Body of pancreas (tissue), 4 donors: ENCODE measurements around the gene NPPC. TPM values are rescaled to one million over a fixed set of nuclear protein-coding genes. Genes with fewer than 3 reads are reported as not detected.

Experiments used
- ATAC-seq: fragments of 150-250 bp; one replicate; pipeline ENCODE4 v1.9.1; 2016
- DNase-seq, 4 donors: peaks; one replicate each; pipeline ENCODE4 v3.0.0-alpha.2; 2019
- H3K27ac ChIP-seq, 4 donors: fragments of 200-600 bp; sonication (generic); 1 replicate in 3 of 4; 2 replicates in 1 of 4; pipeline versions ENCODE4 v1.5.1 to v1.6.1; 2016 to 2019; ENCODE audit warnings: mild to moderate bottlenecking in 1 of 4, mixed read lengths in 1 of 4, moderate library complexity in 1 of 4
- H3K27me3 ChIP-seq, 2 donors: fragments of 200-600 bp; sonication (generic); one replicate each; pipeline ENCODE4 v1.6.0; 2016; ENCODE audit warnings: mild to moderate bottlenecking in 1 of 2
- H3K36me3 ChIP-seq, 2 donors: fragments of 200-600 bp; sonication (generic); replicated peaks in 1 of 2; 2 replicates each; pipeline ENCODE4 v1.5.1; 2016; ENCODE audit warnings: low read depth in 2 of 2; ENCODE audit not compliant: insufficient read depth in 1 of 2
- H3K4me1 ChIP-seq: fragments of 200-600 bp; sonication (generic); one replicate; pipeline ENCODE4 v1.6.0; 2016
- H3K4me3 ChIP-seq, 2 donors: fragments of 200-600 bp; sonication (generic); 1 replicate in 1 of 2; 2 replicates in 1 of 2; pipeline ENCODE4 v1.5.1; 2016 to 2019
- H3K9me3 ChIP-seq, 3 donors: fragments of 200-600 bp; sonication (generic); 1 replicate in 2 of 3; 2 replicates in 1 of 3; pipeline ENCODE4 v1.5.1; 2016
- POLR2A ChIP-seq, 3 donors: fragments of 450-650 bp; IDR thresholded peaks; one replicate each; pipeline ENCODE4 v1.6.1; 2016; ENCODE audit warnings: antibody characterized with exemption in 3 of 3, mild to moderate bottlenecking in 2 of 3
- WGBS, 2 donors: methylation state at CpG; one replicate each; pipeline ENCODE4 v1.1.5; 2017; 5-methylcytosine and 5-hydroxymethylcytosine counted together
- intact Hi-C: fragments of 100-400 bp; cut with DNase I; formaldehyde crosslinking; loops from one replicate; pipeline ENCODE4 v1.15.1; 2023
- total RNA-seq, 2 donors: library from RNA; depleted of rRNA; stranded (reverse); fragments of >200 nt; gene quantifications; one replicate each; pipeline ENCODE4 v1.1.0, GENCODE V29; 2016
- TF ChIP-seq, protein P1 (sequence below), 7 experiments: fragments of 450-650 bp in 4 of 7; fragments of 200-600 bp in 3 of 7; sonication (generic) in 3 of 7; IDR thresholded peaks; one replicate each; pipeline ENCODE4 v1.5.1; 2016 to 2019; ENCODE audit warnings: antibody characterized with exemption in 7 of 7

NPPC gene, protein sequence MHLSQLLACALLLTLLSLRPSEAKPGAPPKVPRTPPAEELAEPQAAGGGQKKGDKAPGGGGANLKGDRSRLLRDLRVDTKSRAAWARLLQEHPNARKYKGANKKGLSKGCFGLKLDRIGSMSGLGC
- 1 to 10 TPM in 1 of 2 donors, not detected in 1; 1.3 TPM for total RNA-seq

DNA sequence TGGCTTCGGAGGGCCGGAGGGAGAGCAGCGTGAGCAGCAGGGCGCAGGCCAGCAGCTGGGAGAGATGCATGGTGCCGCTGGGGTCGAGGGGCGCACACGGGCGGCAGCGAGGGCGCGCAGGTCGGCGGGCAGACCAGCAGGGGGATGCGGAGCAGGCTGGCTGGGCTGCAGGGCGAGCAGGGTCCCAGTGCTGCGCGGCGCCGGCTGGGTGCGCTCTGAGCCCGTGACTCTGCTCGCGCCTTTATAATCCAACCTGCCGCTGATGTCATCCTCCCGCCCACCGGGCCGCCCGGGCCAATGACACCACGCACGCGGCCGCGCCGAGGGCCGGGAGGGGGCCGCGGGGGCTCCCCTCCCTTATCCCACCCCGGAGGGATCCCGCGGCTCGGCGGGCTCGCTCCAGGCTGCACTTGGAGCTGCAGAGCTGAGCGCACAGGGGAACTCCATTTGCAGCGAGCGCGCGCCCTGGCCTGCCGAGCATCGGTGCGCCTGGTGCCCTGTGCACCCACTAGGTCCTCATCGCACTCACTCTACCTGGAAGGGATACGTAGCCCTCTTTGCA, at the start of gene NPPC:
TSS of gene NPPC (minus strand) at position 217 of the 562 bp plus-strand sequence. CDS start at position 70, 147 bp downstream.
- Histone ChIP-seq H3K27me3 (peaks cover 0 to 25% of the 10 kb centered on the region in 2 donors), H3K36me3 (no peaks in the 10 kb centered on the region), H3K27ac (no peak within 1 kb of the TSS), H3K4me1 (peaks cover 26% of the 10 kb centered on the region), H3K4me3 (peak within 1 kb of the TSS; percentile 6 to 25), H3K9me3 (no peaks in the 10 kb centered on the region)
- intact Hi-C loops, result loop anchor here (5.0 to 10.0 kb wide), 2 partner anchors 401 to 509 kb away; no protein-coding TSS in a partner anchor
- peak; percentile 28 for ATAC-seq
- TF ChIP-seq POLR2A (IDR thresholded peaks at IDR 0.05), result peak in 1 of 3 donors; percentile 11
- TF ChIP-seq, protein P1, sequence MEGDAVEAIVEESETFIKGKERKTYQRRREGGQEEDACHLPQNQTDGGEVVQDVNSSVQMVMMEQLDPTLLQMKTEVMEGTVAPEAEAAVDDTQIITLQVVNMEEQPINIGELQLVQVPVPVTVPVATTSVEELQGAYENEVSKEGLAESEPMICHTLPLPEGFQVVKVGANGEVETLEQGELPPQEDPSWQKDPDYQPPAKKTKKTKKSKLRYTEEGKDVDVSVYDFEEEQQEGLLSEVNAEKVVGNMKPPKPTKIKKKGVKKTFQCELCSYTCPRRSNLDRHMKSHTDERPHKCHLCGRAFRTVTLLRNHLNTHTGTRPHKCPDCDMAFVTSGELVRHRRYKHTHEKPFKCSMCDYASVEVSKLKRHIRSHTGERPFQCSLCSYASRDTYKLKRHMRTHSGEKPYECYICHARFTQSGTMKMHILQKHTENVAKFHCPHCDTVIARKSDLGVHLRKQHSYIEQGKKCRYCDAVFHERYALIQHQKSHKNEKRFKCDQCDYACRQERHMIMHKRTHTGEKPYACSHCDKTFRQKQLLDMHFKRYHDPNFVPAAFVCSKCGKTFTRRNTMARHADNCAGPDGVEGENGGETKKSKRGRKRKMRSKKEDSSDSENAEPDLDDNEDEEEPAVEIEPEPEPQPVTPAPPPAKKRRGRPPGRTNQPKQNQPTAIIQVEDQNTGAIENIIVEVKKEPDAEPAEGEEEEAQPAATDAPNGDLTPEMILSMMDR (IDR thresholded peaks at IDR 0.05), result peak in 2 of 7 experiments; percentile 19 to 45
- peak in 3 of 4 donors; percentile 27 to 67 (median 33) for DNase-seq
- 1% methylated on average over 44 of the region's 54 CpGs; no CpG with 5 or more reads in 1 of the 2 donors for WGBS, 2 donors

DNA sequence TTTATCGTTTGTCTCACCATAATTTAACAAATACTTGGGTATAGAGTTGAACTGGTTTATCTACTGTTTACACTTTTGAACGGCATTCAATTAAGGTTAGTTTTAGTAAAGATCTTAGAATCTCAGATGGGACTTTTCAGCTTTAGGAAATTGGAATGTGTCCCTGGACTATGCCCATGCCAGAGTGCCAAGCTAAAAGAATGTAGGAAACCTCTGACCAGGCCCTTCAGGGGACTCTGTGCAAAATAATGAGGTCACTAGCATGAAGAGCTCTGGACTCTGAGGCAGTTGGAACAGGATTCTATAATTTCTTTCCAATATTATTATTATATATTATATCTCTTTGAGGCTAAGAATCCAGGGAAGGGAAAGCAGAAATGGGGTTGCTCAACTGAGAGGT, 48.8 kb upstream of the NPPC start:
- intact Hi-C loops, result no loop called here
- DNase-seq (no peak), ATAC-seq (no peak)
- H3K4me1 ChIP-seq, result no peaks in the 10 kb centered on the region
- no peak overlapping the region for H3K27ac ChIP-seq
- no peaks in the 10 kb centered on the region for H3K9me3 ChIP-seq
- H3K27me3 ChIP-seq, result no peaks in the 10 kb centered on the region
- WGBS, 2 donors, result 66 to 73% methylated on average over 2 of the region's 2 CpGs
- H3K36me3 ChIP-seq, result no peaks in the 10 kb centered on the region
- H3K4me3 ChIP-seq, result no peak overlapping the region
- TF ChIP-seq POLR2A (IDR thresholded peaks at IDR 0.05), result no peak
- TF ChIP-seq, protein P1 (IDR thresholded peaks at IDR 0.05), result no peak

DNA sequence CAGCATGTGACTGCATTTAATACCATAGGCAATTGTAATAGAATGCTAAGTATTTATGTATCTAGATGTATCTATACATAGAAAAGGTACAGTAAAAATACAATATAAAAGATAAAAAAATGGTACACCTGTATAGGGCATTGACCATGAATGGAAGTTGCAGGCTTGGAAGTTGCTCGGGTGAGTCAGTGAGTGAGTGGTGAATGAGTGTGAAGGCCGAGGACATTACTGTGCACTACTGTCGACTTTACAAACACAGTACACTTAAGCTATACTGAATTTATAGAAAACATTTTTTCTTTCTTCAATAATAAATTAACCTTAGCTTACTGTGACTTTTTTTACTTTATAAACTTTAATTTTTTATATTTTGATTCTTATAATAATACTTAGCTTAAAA, 44.3 kb upstream of the NPPC start:
- no peaks in the 10 kb centered on the region for H3K4me1 ChIP-seq
- no peaks in the 10 kb centered on the region for H3K36me3 ChIP-seq
- TF ChIP-seq, protein P1 (IDR thresholded peaks at IDR 0.05), result no peak
- no peak for TF ChIP-seq POLR2A (IDR thresholded peaks at IDR 0.05)
- H3K4me3 ChIP-seq, result no peak overlapping the region
- no peaks in the 10 kb centered on the region for H3K9me3 ChIP-seq
- H3K27ac ChIP-seq, result no peak overlapping the region
- no peaks in the 10 kb centered on the region for H3K27me3 ChIP-seq
- intact Hi-C loops, result no loop called here
- DNase-seq (no peak), ATAC-seq (no peak)
- WGBS, 2 donors, result 94 to 96% methylated on average over 3 of the region's 3 CpGs

DNA sequence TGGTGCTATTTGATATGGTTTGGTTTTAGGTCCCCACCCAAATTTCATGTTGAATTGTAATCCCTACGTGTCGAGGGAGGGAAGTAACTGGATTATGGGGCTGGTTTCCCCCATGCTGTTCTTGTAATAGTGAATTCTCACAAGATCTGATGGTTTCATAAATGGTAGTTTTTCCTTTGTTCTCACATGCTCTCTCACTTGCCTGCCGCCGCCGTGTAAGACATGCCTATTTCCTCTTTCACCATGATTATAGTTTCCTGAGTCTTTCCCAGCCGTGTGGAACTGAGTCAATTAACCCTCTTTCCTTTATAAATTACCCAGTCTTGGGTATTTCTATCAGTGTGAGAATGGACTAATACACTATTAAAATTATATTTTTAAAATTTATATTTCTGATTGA, 42.6 kb upstream of the NPPC start:
- no peak for ATAC-seq
- intact Hi-C loops, result no loop called here
- no peak for TF ChIP-seq POLR2A (IDR thresholded peaks at IDR 0.05)
- TF ChIP-seq, protein P1 (IDR thresholded peaks at IDR 0.05), result no peak
- no peak overlapping the region for H3K4me3 ChIP-seq
- no peak overlapping the region for H3K27ac ChIP-seq
- H3K9me3 ChIP-seq, result no peaks in the 10 kb centered on the region
- peaks cover 2% of the 10 kb centered on the region for H3K4me1 ChIP-seq
- H3K27me3 ChIP-seq, result no peaks in the 10 kb centered on the region
- no peak for DNase-seq
- 90 to 95% methylated on average over 6 of the region's 6 CpGs for WGBS, 2 donors
- no peaks in the 10 kb centered on the region for H3K36me3 ChIP-seq

DNA sequence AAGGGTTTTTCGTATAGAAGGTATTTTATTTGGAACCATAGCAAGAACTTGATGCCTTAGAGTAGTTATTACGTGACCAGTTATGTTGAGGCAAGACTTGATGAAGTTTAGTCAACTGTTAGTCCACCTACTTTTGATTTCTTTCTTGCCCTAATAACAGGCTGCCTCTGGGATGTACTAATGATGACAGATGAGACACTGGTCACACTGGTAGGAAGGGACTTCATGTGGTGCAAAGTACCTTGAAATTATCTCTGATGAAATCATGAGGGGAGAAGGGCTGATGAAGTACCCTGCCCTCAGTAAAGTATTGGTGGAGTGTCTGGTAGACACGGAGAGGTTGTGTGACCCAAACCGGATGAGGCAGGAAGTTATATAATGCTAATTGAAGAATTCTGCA, 40.7 kb upstream of the NPPC start:
- no peak for ATAC-seq
- Histone ChIP-seq H3K9me3 (no peaks in the 10 kb centered on the region), H3K4me1 (peaks cover 19% of the 10 kb centered on the region), H3K27ac (no peak overlapping the region), H3K4me3 (no peak overlapping the region), H3K27me3 (no peaks in the 10 kb centered on the region), H3K36me3 (no peaks in the 10 kb centered on the region)
- TF ChIP-seq POLR2A (IDR thresholded peaks at IDR 0.05), result no peak
- intact Hi-C loops, result no loop called here
- DNase-seq, result no peak
- WGBS, 2 donors, result 69 to 73% methylated on average over 4 of the region's 4 CpGs
